H1 (cell line): ENCODE data around the gene ZNF652. TPM values are rescaled to one million over a fixed set of nuclear protein-coding genes. Genes with fewer than 3 reads are reported as not detected.

Experiments used
- CTCF ChIA-PET: fragments of 300-600 bp; sonication (Branson Sonifier 250); formaldehyde crosslinking; loops from one replicate; lab custom pipeline; 2021; ENCODE audit not compliant: partially characterized antibody; lab: Charles Lee
- POLR2A ChIA-PET: fragments of 300-600 bp; sonication (Branson Sonifier 250); formaldehyde crosslinking; loops from one replicate; lab custom pipeline; 2021; ENCODE audit warnings: inconsistent platforms; ENCODE audit not compliant: partially characterized antibody; lab: Charles Lee
- DNase-seq, 2 experiments: peaks; one replicate each; pipeline versions ENCODE4 v3.0.0 to v3.0.0-alpha.2; 2010 to 2022; ENCODE audit warnings: low spot score in 2 of 2, low read depth in 1 of 2, mixed read lengths in 1 of 2
- FAIRE-seq: peaks from 2 replicates; lab custom pipeline; 2011; peaks lifted over from hg19 to GRCh38; lab: Jason Lieb, UNC
- H2AFZ ChIP-seq: 2 replicates; pipeline ENCODE4 v1.8.1; 2012; ENCODE audit warnings: low read length, inconsistent platforms
- H2AK5ac ChIP-seq: 2 replicates; pipeline ENCODE4 v1.6.1; 2013; ENCODE audit warnings: low read depth, low read length
- H2BK120ac ChIP-seq: replicated peaks from 2 replicates; pipeline ENCODE3; 2013; ENCODE audit warnings: low read depth, low read length, inconsistent platforms
- H2BK12ac ChIP-seq: 2 replicates; pipeline ENCODE4 v1.6.1; 2013; ENCODE audit warnings: low read depth, low read length
- H2BK15ac ChIP-seq: 2 replicates; pipeline ENCODE4 v1.6.1; 2013; ENCODE audit warnings: low read length
- H2BK20ac ChIP-seq: 2 replicates; pipeline ENCODE4 v1.6.1; 2013; ENCODE audit warnings: low read length
- H2BK5ac ChIP-seq: 2 replicates; pipeline ENCODE4 v1.6.1; 2013; ENCODE audit warnings: low read depth, low read length
- H3K14ac ChIP-seq: 2 replicates; pipeline ENCODE4 v1.6.1; 2013; ENCODE audit warnings: inconsistent platforms; ENCODE audit not compliant: insufficient read length
- H3K18ac ChIP-seq: 2 replicates; pipeline ENCODE4 v1.6.1; 2013; ENCODE audit warnings: low read length; ENCODE audit errors: extremely low read depth
- H3K23ac ChIP-seq: 2 replicates; pipeline ENCODE4 v1.6.1; 2013; ENCODE audit warnings: inconsistent platforms; ENCODE audit not compliant: insufficient read length
- H3K23me2 ChIP-seq: 2 replicates; pipeline ENCODE4 v1.6.1; 2013; ENCODE audit warnings: low read depth, low read length
- H3K27ac ChIP-seq: 2 replicates; pipeline ENCODE4 v1.6.1; 2011; ENCODE audit warnings: low read depth, low read length, inconsistent platforms
- H3K27me3 ChIP-seq, 4 experiments: replicated peaks in 1 of 4; 1 replicate in 1 of 4; 2 replicates in 3 of 4; pipeline versions ENCODE4 v1.6.1 to v1.8.1; 2011 to 2013; ENCODE audit warnings: low read length in 3 of 4, mild to moderate bottlenecking in 3 of 4, inconsistent platforms in 2 of 4, mixed read lengths in 2 of 4, moderate library complexity in 1 of 4; ENCODE audit not compliant: control insufficient read depth in 3 of 4, insufficient read depth in 3 of 4; ENCODE audit errors: extremely low read depth in 1 of 4
- H3K36me3 ChIP-seq, 4 experiments: 2 replicates each; pipeline versions ENCODE4 v1.6.1 to v1.8.1; 2011 to 2013; ENCODE audit warnings: mild to moderate bottlenecking in 4 of 4, low read length in 3 of 4, moderate library complexity in 2 of 4, control low read depth in 1 of 4, inconsistent platforms in 1 of 4; ENCODE audit not compliant: insufficient read depth in 4 of 4, control insufficient read depth in 2 of 4
- H3K4ac ChIP-seq: replicated peaks from 2 replicates; pipeline ENCODE3; 2013; ENCODE audit warnings: low read length, low read depth, mixed read lengths, inconsistent platforms; ENCODE audit not compliant: insufficient read length
- H3K4me1 ChIP-seq, 4 experiments: replicated peaks in 1 of 4; 1 replicate in 1 of 4; 2 replicates in 3 of 4; pipeline versions ENCODE4 v1.6.1 to v1.8.1; 2011 to 2013; ENCODE audit warnings: low read length in 3 of 4, inconsistent platforms in 2 of 4, mixed read lengths in 1 of 4; ENCODE audit not compliant: insufficient read depth in 4 of 4, control insufficient read depth in 3 of 4
- H3K4me2 ChIP-seq, 2 experiments: 2 replicates each; pipeline versions ENCODE4 v1.6.1 to v1.8.1; 2011 to 2013; ENCODE audit warnings: low read depth in 2 of 2, low read length in 2 of 2, control low read depth in 1 of 2, inconsistent platforms in 1 of 2, mild to moderate bottlenecking in 1 of 2; ENCODE audit not compliant: insufficient read depth in 1 of 2
- H3K4me3 ChIP-seq, 4 experiments: fragments of 200-600, 300-600 bp in 1 of 4; sonication (generic), shearing (Covaris generic), sonication (Bioruptor Twin) in 1 of 4; 2 replicates each; pipeline versions ENCODE4 v1.5.1 to v1.8.1; 2011 to 2016; ENCODE audit warnings: low read length in 4 of 4, low read depth in 3 of 4, control low read depth in 2 of 4, inconsistent platforms in 2 of 4, mild to moderate bottlenecking in 2 of 4, mixed read lengths in 1 of 4, moderate library complexity in 1 of 4; ENCODE audit not compliant: insufficient read depth in 2 of 4; ENCODE audit errors: extremely low read depth in 1 of 4
- H3K56ac ChIP-seq: replicated peaks from 2 replicates; pipeline ENCODE3; 2013; ENCODE audit warnings: low read depth, mild to moderate bottlenecking, mixed read lengths, low read length, inconsistent platforms; ENCODE audit not compliant: insufficient read length
- H3K79me1 ChIP-seq: 2 replicates; pipeline ENCODE4 v1.6.1; 2013; ENCODE audit warnings: low read depth, low read length, control low read depth
- H3K79me2 ChIP-seq, 2 experiments: 2 replicates each; pipeline versions ENCODE4 v1.6.1 to v1.8.1; 2012 to 2013; ENCODE audit warnings: low read length in 2 of 2, mild to moderate bottlenecking in 2 of 2, inconsistent platforms in 1 of 2; ENCODE audit not compliant: insufficient read depth in 2 of 2, control insufficient read depth in 1 of 2
- H3K9ac ChIP-seq, 4 experiments: replicated peaks in 1 of 4; 1 replicate in 1 of 4; 2 replicates in 3 of 4; pipeline versions ENCODE4 v1.6.1 to v1.8.1; 2011 to 2013; ENCODE audit warnings: low read depth in 3 of 4, low read length in 3 of 4, control low read depth in 2 of 4, mild to moderate bottlenecking in 2 of 4, moderate library complexity in 2 of 4, inconsistent platforms in 1 of 4; ENCODE audit errors: extremely low read depth in 1 of 4
- H3K9me3 ChIP-seq, 2 experiments: 2 replicates each; pipeline versions ENCODE4 v1.6.1 to v1.8.1; 2012 to 2013; ENCODE audit warnings: mild to moderate bottlenecking in 2 of 2, moderate library complexity in 2 of 2, control low read depth in 1 of 2, inconsistent platforms in 1 of 2, low read depth in 1 of 2, low read length in 1 of 2, mixed read lengths in 1 of 2; ENCODE audit not compliant: insufficient read depth in 2 of 2
- H4K20me1 ChIP-seq, 2 experiments: replicated peaks in 1 of 2; 2 replicates each; pipeline versions ENCODE3 to v1.8.1; 2011 to 2013; ENCODE audit warnings: inconsistent platforms in 2 of 2, low read length in 2 of 2, mild to moderate bottlenecking in 1 of 2; ENCODE audit not compliant: insufficient read depth in 2 of 2, control insufficient read depth in 1 of 2
- H4K5ac ChIP-seq: 2 replicates; pipeline ENCODE4 v1.6.1; 2013; ENCODE audit warnings: low read length, low read depth, mixed read lengths, inconsistent platforms; ENCODE audit not compliant: insufficient read length
- H4K8ac ChIP-seq: 2 replicates; pipeline ENCODE4 v1.8.0; 2013; ENCODE audit warnings: mild to moderate bottlenecking, moderate library complexity, low read length, inconsistent platforms; ENCODE audit not compliant: insufficient read depth; ENCODE audit errors: extremely low read depth
- H4K91ac ChIP-seq: replicated peaks from 2 replicates; pipeline ENCODE3; 2013; ENCODE audit warnings: low read length, mixed read lengths, inconsistent platforms; ENCODE audit not compliant: insufficient read length
- EP300 ChIP-seq, 2 experiments: IDR thresholded peaks; 1 replicate in 1 of 2; 2 replicates in 1 of 2; pipeline ENCODE4 v1.6.1; 2011 to 2012; ENCODE audit warnings: low read depth in 2 of 2, low read length in 2 of 2, mild to moderate bottlenecking in 2 of 2, borderline replicate concordance in 1 of 2, inconsistent platforms in 1 of 2, moderate library complexity in 1 of 2
- KDM1A ChIP-seq: fragments of 200-600, 300-600 bp; sonication (generic); IDR thresholded peaks from 2 replicates; pipeline ENCODE4 v1.7.1; 2016; ENCODE audit warnings: mild to moderate bottlenecking, low read length, borderline replicate concordance
- POLR2AphosphoS5 ChIP-seq: IDR thresholded peaks from 2 replicates; pipeline ENCODE4 v1.6.1; 2011; ENCODE audit warnings: low read depth, low read length
- RNF2 ChIP-seq: fragments of 200-900, 300-1000 bp; sonication (generic); IDR thresholded peaks from 2 replicates; pipeline ENCODE4 v1.7.1; 2016; ENCODE audit warnings: borderline replicate concordance, low read depth, mild to moderate bottlenecking, antibody characterized with exemption, low read length; ENCODE audit not compliant: poor library complexity, severe bottlenecking; ENCODE audit errors: missing control alignments
- SIX5 ChIP-seq: IDR thresholded peaks from 2 replicates; pipeline ENCODE4 v1.6.1; 2011; ENCODE audit warnings: mild to moderate bottlenecking, low read depth, low read length
- SP1 ChIP-seq: IDR thresholded peaks from 2 replicates; pipeline ENCODE4 v1.6.1; 2011; ENCODE audit warnings: low read depth, low read length
- SP4 ChIP-seq: IDR thresholded peaks from 2 replicates; pipeline ENCODE4 v1.6.1; 2012; ENCODE audit warnings: low read length, inconsistent platforms
- TBP ChIP-seq: IDR thresholded peaks from 2 replicates; pipeline ENCODE4 v1.6.1; 2011; ENCODE audit warnings: low read depth, low read length, improper control_type of control experiment
- WGBS, 2 experiments: shearing (Covaris generic) in 1 of 2; methylation state at CpG; one replicate each; pipeline versions ENCODE4 v1.1.6 to v1.1.7; 2013 to 2015; ENCODE audit warnings: low lambda C conversion rate in 2 of 2, mixed read lengths in 2 of 2, inconsistent platforms in 1 of 2, low coverage in 1 of 2, missing lambda C conversion rate in 1 of 2; ENCODE audit not compliant: insufficient replicate concordance in 2 of 2, insufficient coverage in 1 of 2, insufficient read length in 1 of 2; ENCODE audit errors: extremely low coverage in 1 of 2, missing lambda C conversion rate in 1 of 2; 5-methylcytosine and 5-hydroxymethylcytosine counted together
- polyA plus RNA-seq, 7 experiments: library from polyadenylated mRNA; depleted of rRNA in 3 of 7; stranded (reverse) in 5 of 7; unstranded in 2 of 7; fragments of >200 nt in 5 of 7; fragments of 200-250 nt in 2 of 7; gene quantifications; 1 replicate in 5 of 7; 2 replicates in 1 of 7; 4 replicates in 1 of 7; pipeline versions ENCODE4 v1.2.1 to v1.2.3, GENCODE V29; 2011 to 2013; ENCODE audit warnings: missing spikeins in 2 of 7, mixed read lengths in 2 of 7
- total RNA-seq: library from RNA; stranded (reverse); fragmentation: NEBNext Ultra II Directional; extraction: Animal tissue kit (Norgen Biotek cat#: 25700); gene quantifications from 2 replicates; pipeline ENCODE4 v1.2.1, GENCODE V29; 2021

The ZNF652 gene
- total and polyA plus RNA-seq, 2 of the 8 experiments (the other 6 are each of a cell fraction or from before 2014, with no cell fraction given) = 13.5 to 39.6 TPM

GRCh38 chr17:49352587-49353154, 9.4 kb downstream of the ZNF652 start:
- H2AK5ac ChIP-seq = no peak overlapping the region
- peaks cover 0 to 1% of the 10 kb centered on the region in 2 experiments for H4K20me1 ChIP-seq
- H3K36me3 ChIP-seq = no peaks in the 10 kb centered on the region
- H4K8ac ChIP-seq = no peak overlapping the region
- no peaks in the 10 kb centered on the region for H3K4me1 ChIP-seq
- FAIRE-seq = no peak
- H3K4me3 ChIP-seq = no peak overlapping the region
- H3K23me2 ChIP-seq = no peaks in the 10 kb centered on the region
- no peak overlapping the region for H3K14ac ChIP-seq
- H2AFZ ChIP-seq = no peak overlapping the region
- H2BK5ac ChIP-seq = no peak overlapping the region
- H2BK15ac ChIP-seq = no peak overlapping the region
- H4K5ac ChIP-seq = no peak overlapping the region
- H3K4me2 ChIP-seq = no peak overlapping the region
- 95% methylated on average over 6 of the region's 6 CpGs; no CpG with 5 or more reads in 1 of the 2 experiments for WGBS, 2 experiments
- H3K27ac ChIP-seq = no peak overlapping the region
- 0 out of 4 replicates have a peak, but pooled peaks cover 0 to 2% of the 10 kb centered on the region in 2 experiments for H3K9me3 ChIP-seq
- H3K18ac ChIP-seq = no peak overlapping the region
- no peak overlapping the region for H2BK120ac ChIP-seq
- H3K23ac ChIP-seq = no peak overlapping the region
- H2BK20ac ChIP-seq = no peak overlapping the region
- ChIA-PET CTCF (interaction anchor here (1.1 kb wide), 1 partner anchor 15 kb away, joined by 5 read pairs; no protein-coding TSS in a partner anchor), POLR2A (interaction anchor here (0.7 kb wide), 1 partner anchor 573 kb away, joined by 3 read pairs; no protein-coding TSS in a partner anchor)
- no peak overlapping the region for H4K91ac ChIP-seq
- H3K9ac ChIP-seq = no peak overlapping the region
- DNase-seq = no peak
- no peaks in the 10 kb centered on the region; the same call in 1 of the 2 replicates for H3K79me1 ChIP-seq
- H3K79me2 ChIP-seq = peaks cover 0 to 77% of the 10 kb centered on the region in 2 experiments; a peak in 3 of 4 replicates
- no peak overlapping the region for H3K4ac ChIP-seq
- no peaks in the 10 kb centered on the region for H3K27me3 ChIP-seq
- H3K56ac ChIP-seq = no peak overlapping the region
- no peak overlapping the region for H2BK12ac ChIP-seq
- TF ChIP-seq KDM1A (no peak), TBP (no peak), SP4 (no peak), EP300 (IDR thresholded peaks at IDR 0.05; ENCODE audit: borderline replicate concordance in 1 of 2, low read depth in 2 of 2, low read length in 2 of 2) (no peak), POLR2AphosphoS5 (no peak), SP1 (no peak), RNF2 (no peak), SIX5 (no peak)
